ENCODE measurements around the gene ANTXR1.
A peak's percentile ranks its signal among the peaks of the same experiment; 100 is the strongest.

Gene ANTXR1

DNA sequence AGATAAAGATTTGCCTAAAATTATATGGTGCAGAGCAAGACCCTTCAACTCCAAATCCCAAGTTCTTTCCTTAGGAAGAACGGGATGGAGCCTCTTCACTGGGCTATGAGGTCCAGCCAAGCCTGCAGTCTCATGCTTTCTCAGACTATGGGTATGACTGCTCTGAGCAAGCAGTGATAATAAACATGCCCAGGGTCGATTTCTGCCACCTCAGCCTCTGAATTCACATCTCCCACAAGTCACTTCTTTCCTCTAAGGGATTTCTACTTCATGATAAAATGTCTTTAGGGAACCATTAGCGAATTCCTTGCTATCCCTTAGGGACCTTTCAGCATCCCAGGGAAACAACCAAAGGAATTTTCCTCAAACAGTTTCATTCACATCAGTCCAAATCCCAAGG, 279.3 kb downstream of the ANTXR1 start:
- DNase-seq = no peak

DNA sequence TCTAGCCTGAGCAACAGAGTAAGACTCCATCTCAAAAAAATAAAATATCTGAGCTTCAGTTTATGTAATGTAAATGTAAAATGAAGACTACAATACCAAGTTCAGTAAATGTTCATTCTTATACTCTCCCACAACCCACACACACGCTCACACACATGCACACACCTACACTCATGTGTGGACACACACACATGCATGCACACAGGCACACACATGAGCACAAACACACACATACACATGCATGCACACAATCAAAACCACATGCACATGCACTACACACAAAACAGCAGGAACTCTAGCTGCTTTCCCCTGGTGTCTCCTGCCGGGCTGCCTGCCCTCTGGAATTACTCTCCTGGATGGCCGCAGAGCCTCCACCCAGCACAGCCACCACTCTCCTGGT, 283.4 kb downstream of the ANTXR1 start:
- no peak for DNase-seq

DNA sequence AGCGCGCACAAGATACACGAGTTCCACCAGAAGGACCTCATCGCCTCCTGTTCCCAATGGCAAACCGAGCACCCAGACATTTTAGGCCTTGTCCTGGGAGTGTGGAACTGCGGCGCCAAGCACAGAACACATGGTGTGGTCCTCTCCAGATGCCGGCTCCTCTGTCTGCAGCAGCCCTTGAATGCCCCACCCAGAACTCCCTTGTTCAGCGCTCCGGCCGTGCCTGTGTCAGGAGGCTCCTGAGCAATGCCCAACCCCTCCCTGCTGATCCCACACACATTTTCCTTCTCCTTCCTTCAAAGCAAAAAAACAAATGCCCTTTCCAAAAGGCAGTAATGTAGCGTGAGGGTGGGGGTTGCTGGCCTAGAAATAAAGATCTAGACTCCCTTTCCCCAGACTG, 284.2 kb downstream of the ANTXR1 start:
- DNase-seq = no peak

DNA sequence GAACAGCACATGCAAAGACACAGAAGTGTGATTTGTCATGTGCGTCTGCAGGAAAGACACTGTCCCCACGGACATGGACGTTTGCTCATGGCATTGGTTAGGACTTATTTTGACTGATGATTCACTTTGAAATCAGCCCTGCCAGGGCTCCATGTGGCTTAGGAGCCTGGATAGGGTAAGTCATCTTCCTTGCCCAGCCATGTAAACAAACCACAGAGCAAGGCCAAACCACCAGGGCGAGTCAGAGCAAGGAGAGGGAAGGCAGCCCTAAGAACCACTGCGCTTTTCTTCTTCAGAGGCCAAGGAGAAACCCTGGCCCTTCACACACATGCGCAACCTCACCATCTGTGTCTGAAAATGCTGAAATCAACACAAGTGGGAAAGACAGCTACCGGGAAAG, 285.3 kb downstream of the ANTXR1 start:
- DNase-seq = peak; percentile 94

DNA sequence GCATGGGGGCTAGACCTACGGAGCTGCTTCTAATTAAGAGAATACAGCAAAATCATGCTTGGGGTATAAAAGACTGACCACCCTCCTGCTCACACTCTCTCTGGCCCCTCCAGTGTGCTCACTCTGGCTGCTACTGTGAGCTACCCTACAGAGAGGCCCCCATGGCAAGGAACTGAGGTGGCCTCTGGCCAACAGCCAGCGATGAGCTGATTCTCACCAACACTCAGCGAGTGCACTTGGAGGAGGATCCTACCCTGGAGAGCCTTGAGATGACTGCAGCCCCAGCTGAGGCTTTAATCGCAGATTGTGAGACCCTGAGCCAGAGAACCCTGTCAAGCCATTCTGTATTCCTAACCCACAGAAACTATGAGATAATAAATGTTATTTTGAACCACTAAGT, 285.9 kb downstream of the ANTXR1 start:
- DNase-seq = no peak

All from MV-4-11 (cell line).